Measurements from ENCODE around the gene KRTAP5-9. TPM values are rescaled to one million over a fixed set of nuclear protein-coding genes. Genes with fewer than 3 reads are reported as not detected.
"Not testable (repeated sequence)": the region's sequence is repeated elsewhere in the genome, so short reads cannot be mapped to it uniquely, and the experiment has no call there.

Gene KRTAP5-9
- total RNA-seq, 1 experiment from 2014 or later: not detected

DNA sequence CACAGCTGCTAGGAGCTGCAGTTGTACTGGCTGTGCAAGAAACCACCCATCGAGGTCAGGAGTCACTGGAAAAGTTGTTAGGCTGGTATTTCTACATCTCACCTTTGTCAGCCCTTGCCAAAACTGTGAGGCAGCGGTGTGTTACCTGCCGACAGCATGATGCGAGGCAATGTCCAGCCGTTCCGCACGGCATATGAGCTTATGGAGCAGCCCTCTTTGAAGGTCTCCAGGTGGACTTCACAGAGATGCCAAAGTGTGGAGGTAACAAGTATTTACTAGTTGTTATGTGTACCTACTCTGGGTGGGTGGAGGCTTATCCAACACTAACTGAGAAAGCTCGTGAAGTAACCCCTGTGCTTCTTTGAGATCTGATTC lies 41.3 kb downstream of the KRTAP5-9 start:
- DNase-seq: not testable (repeated sequence)

More for the DNA sequence above, 41.3 kb downstream of the KRTAP5-9 start:
- H3K4me3 ChIP-seq, H3K27me3 ChIP-seq, H3K9me3 ChIP-seq, H3K36me3 ChIP-seq: not testable (repeated sequence)

Other genes starting within 250 kb of the KRTAP5-9 start
- gene DHCR7, start 100.0 kb upstream of the KRTAP5-9 start, total RNA-seq (2014; rRNA removed; shearing (Covaris generic); ENCODE audit: low replicate concordance): 23.9 and 32.4 TPM in 2 replicates
- gene NADSYN1, start 95.2 kb upstream of the KRTAP5-9 start, total RNA-seq (2014; rRNA removed; shearing (Covaris generic); ENCODE audit: low replicate concordance): 18.6 and 34.7 TPM in 2 replicates
- gene KRTAP5-7, start 21.2 kb upstream of the KRTAP5-9 start, total RNA-seq (2014; rRNA removed; shearing (Covaris generic); ENCODE audit: low replicate concordance): not detected in 2 replicates
- not detected in 2 replicates for gene KRTAP5-8, start 10.4 kb upstream of the KRTAP5-9 start, total RNA-seq (2014; rRNA removed; shearing (Covaris generic); ENCODE audit: low replicate concordance)
- gene KRTAP5-10, start 17.1 kb downstream of the KRTAP5-9 start, total RNA-seq (2014; rRNA removed; shearing (Covaris generic); ENCODE audit: low replicate concordance): not detected in 2 replicates
- not detected in 2 replicates for gene KRTAP5-11, start 34.5 kb downstream of the KRTAP5-9 start, total RNA-seq (2014; rRNA removed; shearing (Covaris generic); ENCODE audit: low replicate concordance)